PC-3 (cell line): Measurements from ENCODE around the gene CYB5R2. TPM values are rescaled to one million over a fixed set of nuclear protein-coding genes. Genes with fewer than 3 reads are reported as not detected.

ENCODE experiments used
- ATAC-seq: fragments of 200-7000 bp; cut with Tn5 transposase; 2 replicates; pipeline ENCODE4 v1.9.1; 2020; ENCODE audit warnings: mild to moderate bottlenecking, moderate library complexity
- BruUV-seq: library from RNA; stranded (reverse); fragments of 400-500 nt; replicated peaks from 2 replicates; lab custom pipeline; 2021; lab: Mats Ljungman, UMichigan
- CTCF ChIA-PET: fragments of 300-600 bp; sonication (Branson Sonifier 250); formaldehyde crosslinking; loops from one replicate; lab custom pipeline; 2022; ENCODE audit warnings: antibody characterized with exemption; lab: Charles Lee
- POLR2A ChIA-PET: fragments of 300-600 bp; sonication (Branson Sonifier 250); formaldehyde crosslinking; loops from one replicate; lab custom pipeline; 2022; ENCODE audit warnings: antibody characterized with exemption; ENCODE audit not compliant: unreplicated experiment; lab: Charles Lee
- DNase-seq: peaks from one replicate; pipeline ENCODE4 v3.0.0-alpha.2; 2015
- H2AFZ ChIP-seq: fragments of 300-600 bp; sonication (generic); 2 replicates; pipeline ENCODE4 v1.6.0; 2016; ENCODE audit warnings: antibody characterized with exemption, low read length
- H3F3A ChIP-seq: fragments of 300-600 bp; sonication (generic); one replicate; pipeline ENCODE4 v1.6.0; 2017; ENCODE audit warnings: antibody characterized with exemption, low read length, control low read depth, mild to moderate bottlenecking; ENCODE audit not compliant: unreplicated experiment
- H3K27ac ChIP-seq: fragments of 300-600 bp; sonication (generic); 2 replicates; pipeline ENCODE4 v1.5.1; 2016; ENCODE audit warnings: mild to moderate bottlenecking, low read length
- H3K27me3 ChIP-seq: fragments of 300-600 bp; sonication (generic); 2 replicates; pipeline ENCODE4 v1.6.1; 2016; ENCODE audit warnings: low read length, mixed read lengths
- H3K36me3 ChIP-seq: fragments of 300-600 bp; sonication (generic); 2 replicates; pipeline ENCODE4 v1.6.1; 2016; ENCODE audit warnings: low read depth, mixed run types, low read length, mixed read lengths
- H3K4me1 ChIP-seq: fragments of 300-600 bp; sonication (generic); 2 replicates; pipeline ENCODE4 v1.5.1; 2016; ENCODE audit warnings: low read length; ENCODE audit not compliant: insufficient read depth
- H3K4me2 ChIP-seq: fragments of 300-600 bp; sonication (generic); 2 replicates; pipeline ENCODE4 v1.6.0; 2016; ENCODE audit warnings: low read length
- H3K4me3 ChIP-seq: fragments of 300-600 bp; sonication (generic); 2 replicates; pipeline ENCODE4 v1.5.1; 2016; ENCODE audit warnings: mild to moderate bottlenecking, low read length, mixed read lengths
- H3K79me2 ChIP-seq: fragments of 300-600 bp; sonication (generic); 2 replicates; pipeline ENCODE4 v1.6.1; 2017; ENCODE audit warnings: low read length, mixed read lengths
- H3K9ac ChIP-seq: fragments of 300-600 bp; sonication (generic); 2 replicates; pipeline ENCODE4 v1.6.0; 2016; ENCODE audit warnings: mild to moderate bottlenecking, low read length
- H3K9me2 ChIP-seq: fragments of 300-600 bp; sonication (generic); replicated peaks from 2 replicates; pipeline ENCODE4 v1.6.1; 2016; ENCODE audit warnings: mixed run types, low read length, mixed read lengths
- H3K9me3 ChIP-seq: fragments of 300-600 bp; sonication (generic); 2 replicates; pipeline ENCODE4 v1.6.1; 2016; ENCODE audit warnings: low read length, mixed read lengths
- H4K20me1 ChIP-seq: fragments of 300-600 bp; sonication (generic); 2 replicates; pipeline ENCODE4 v1.6.1; 2016; ENCODE audit warnings: low read length, mixed read lengths
- CTCF ChIP-seq: fragments of 300-600 bp; sonication (generic); conservative IDR thresholded peaks from 2 replicates; pipeline ENCODE4 v1.5.1; 2017; ENCODE audit warnings: antibody characterized with exemption, low read depth, mild to moderate bottlenecking, low read length
- EZH2 ChIP-seq: fragments of 300-600 bp; sonication (generic); IDR thresholded peaks from one replicate; pipeline ENCODE4 v1.6.1; 2017; ENCODE audit warnings: antibody characterized with exemption, mild to moderate bottlenecking, low read length; ENCODE audit not compliant: unreplicated experiment
- EZH2phosphoT487 ChIP-seq: fragments of 300-600 bp; sonication (generic); IDR thresholded peaks from 2 replicates; pipeline ENCODE4 v1.6.1; 2018; ENCODE audit warnings: mild to moderate bottlenecking, antibody characterized with exemption, low read length, borderline replicate concordance
- intact Hi-C: fragments of 100-400 bp; cut with micrococcal nuclease; formaldehyde crosslinking; loops from 2 replicates; pipeline ENCODE4 v1.9.0; 2023
- total RNA-seq: library from RNA; depleted of rRNA; stranded (reverse); fragments of >200 nt; gene quantifications from 2 replicates; pipeline ENCODE4 v1.2.3, GENCODE V29; 2014

Gene CYB5R2
- total RNA-seq, 1 experiment from 2014 or later = 5.4 TPM

- BruUV-seq = no TSS peak
- intact Hi-C loops = no loop called here
- ChIA-PET CTCF (no interaction called here), POLR2A (no interaction called here)
- no peak for TF ChIP-seq EZH2
- TF ChIP-seq CTCF = no peak
- no peak for TF ChIP-seq EZH2phosphoT487
- DNase-seq (peak; percentile 6), ATAC-seq (no peak)
- no peak overlapping the region for H3K27ac ChIP-seq
- peaks cover 42% of the 10 kb centered on the region for H3K27me3 ChIP-seq
- no peak overlapping the region for H2AFZ ChIP-seq
- no peaks in the 10 kb centered on the region for H3K9me2 ChIP-seq
- no peak overlapping the region for H3K9ac ChIP-seq
- no peaks in the 10 kb centered on the region for H3F3A ChIP-seq
- H3K36me3 ChIP-seq = no peaks in the 10 kb centered on the region
- H3K79me2 ChIP-seq = no peaks in the 10 kb centered on the region
- H3K4me3 ChIP-seq = no peak overlapping the region
- no peaks in the 10 kb centered on the region for H3K9me3 ChIP-seq
- H3K4me1 ChIP-seq = no peaks in the 10 kb centered on the region
- no peaks in the 10 kb centered on the region for H4K20me1 ChIP-seq
- no peak overlapping the region for H3K4me2 ChIP-seq
These were observed 14.1 kb upstream of the CYB5R2 start for GRCh38 chr11:7687386-7687785.

GRCh38 chr11:7686761-7687160 is 13.5 kb upstream of the CYB5R2 start:
- ATAC-seq (no peak), DNase-seq (no peak)
- Histone ChIP-seq H3K9ac (no peak overlapping the region), H3K27me3 (peaks cover 46% of the 10 kb centered on the region), H2AFZ (no peak overlapping the region), H3F3A (no peaks in the 10 kb centered on the region), H3K4me2 (no peak overlapping the region), H3K9me2 (no peaks in the 10 kb centered on the region), H3K36me3 (no peaks in the 10 kb centered on the region), H3K4me3 (no peak overlapping the region), H3K27ac (no peak overlapping the region), H3K79me2 (no peaks in the 10 kb centered on the region), H3K4me1 (no peaks in the 10 kb centered on the region), H3K9me3 (no peaks in the 10 kb centered on the region), H4K20me1 (no peaks in the 10 kb centered on the region)
- intact Hi-C loops = no loop called here
- no peak for TF ChIP-seq CTCF
- no peak for TF ChIP-seq EZH2
- no peak for TF ChIP-seq EZH2phosphoT487
- ChIA-PET CTCF (no interaction called here), POLR2A (no interaction called here)
- BruUV-seq = no TSS peak

GRCh38 chr11:7683571-7683970 is 10.3 kb upstream of the CYB5R2 start:
- Histone ChIP-seq H3K9ac (no peak overlapping the region), H2AFZ (no peak overlapping the region), H3K27ac (no peak overlapping the region), H3K4me3 (no peak overlapping the region), H3K79me2 (no peaks in the 10 kb centered on the region), H3F3A (no peaks in the 10 kb centered on the region), H3K36me3 (no peaks in the 10 kb centered on the region), H3K9me2 (no peaks in the 10 kb centered on the region), H3K4me1 (no peaks in the 10 kb centered on the region), H3K9me3 (no peaks in the 10 kb centered on the region), H3K4me2 (no peak overlapping the region), H3K27me3 (peaks cover 50% of the 10 kb centered on the region), H4K20me1 (no peaks in the 10 kb centered on the region)
- intact Hi-C loops = no loop called here
- CTCF ChIA-PET = no interaction called here
- BruUV-seq = no TSS peak
- TF ChIP-seq EZH2 (no peak), CTCF (no peak), EZH2phosphoT487 (no peak)
- no peak for DNase-seq
- no peak for ATAC-seq
- POLR2A ChIA-PET = no interaction called here
